ENCODE results near the gene EPN2.
"Not testable (repeated sequence)": the region's sequence is repeated elsewhere in the genome, so short reads cannot be mapped to it uniquely, and the experiment has no call there.

The EPN2 gene

GRCh38 chr17:19219384-19219783, 17.8 kb upstream of the EPN2 start:
- not testable (repeated sequence) for H3K9me3 ChIP-seq (replicated peaks; ENCODE audit: low read length); H3K9ac ChIP-seq (ENCODE audit: low read depth, low read length); H3K36me3 ChIP-seq (ENCODE audit: insufficient read depth, low read length); H3K27me3 ChIP-seq (ENCODE audit: control insufficient read depth, insufficient read depth, low read length); H3K4me2 ChIP-seq (ENCODE audit: low read length); H3K4me3 ChIP-seq (ENCODE audit: low read length); H3K4me1 ChIP-seq (ENCODE audit: control insufficient read depth, insufficient read depth, low read length)

- H3K4me2 ChIP-seq (ENCODE audit: low read length); H3K4me3 ChIP-seq (ENCODE audit: low read length); H3K36me3 ChIP-seq (ENCODE audit: insufficient read depth, low read length); H3K27me3 ChIP-seq (ENCODE audit: control insufficient read depth, insufficient read depth, low read length); H3K4me1 ChIP-seq (ENCODE audit: control insufficient read depth, insufficient read depth, low read length); H3K9ac ChIP-seq (ENCODE audit: low read depth, low read length); H3K9me3 ChIP-seq (replicated peaks; ENCODE audit: low read length): not testable (repeated sequence)
These were observed 17.0 kb upstream of the EPN2 start for GRCh38 chr17:19220195-19220594.

GRCh38 chr17:19226610-19227588, 10.3 kb upstream of the EPN2 start:
- not testable (repeated sequence) for H3K4me3 ChIP-seq (ENCODE audit: low read length); H3K4me2 ChIP-seq (ENCODE audit: low read length); H3K4me1 ChIP-seq (ENCODE audit: control insufficient read depth, insufficient read depth, low read length); H3K36me3 ChIP-seq (ENCODE audit: insufficient read depth, low read length); H3K9ac ChIP-seq (ENCODE audit: low read depth, low read length); H3K27me3 ChIP-seq (ENCODE audit: control insufficient read depth, insufficient read depth, low read length); H3K9me3 ChIP-seq (replicated peaks; ENCODE audit: low read length)

GRCh38 chr17:19234676-19235075, 2.5 kb upstream of the EPN2 start:
- H3K27me3 ChIP-seq (ENCODE audit: control insufficient read depth, insufficient read depth, low read length); H3K36me3 ChIP-seq (ENCODE audit: insufficient read depth, low read length); H3K4me3 ChIP-seq (ENCODE audit: low read length); H3K9ac ChIP-seq (ENCODE audit: low read depth, low read length); H3K9me3 ChIP-seq (replicated peaks; ENCODE audit: low read length); H3K4me2 ChIP-seq (ENCODE audit: low read length): not testable (repeated sequence)
- H3K4me1 ChIP-seq (ENCODE audit: control insufficient read depth, insufficient read depth, low read length), result peaks cover 11% of the 10 kb centered on the region

- not testable (repeated sequence) for H3K4me3 ChIP-seq (ENCODE audit: low read length); H3K36me3 ChIP-seq (ENCODE audit: insufficient read depth, low read length); H3K4me2 ChIP-seq (ENCODE audit: low read length); H3K27me3 ChIP-seq (ENCODE audit: control insufficient read depth, insufficient read depth, low read length); H3K9me3 ChIP-seq (replicated peaks; ENCODE audit: low read length)
- Histone ChIP-seq H3K4me1 (ENCODE audit: control insufficient read depth, insufficient read depth, low read length) (peaks cover 12% of the 10 kb centered on the region), H3K9ac (ENCODE audit: low read depth, low read length) (peak overlapping the region; percentile 93)
These were observed 621 bp upstream of the EPN2 start for GRCh38 chr17:19236351-19237138.

GRCh38 chr17:19237389-19238166, 412 bp downstream of the EPN2 start:
- H3K9me3 ChIP-seq (replicated peaks; ENCODE audit: low read length), result no peaks in the 10 kb centered on the region
- H3K36me3 ChIP-seq (ENCODE audit: insufficient read depth, low read length), result peaks cover 7% of the 10 kb centered on the region
- peak overlapping the region; percentile 96 for H3K4me2 ChIP-seq (ENCODE audit: low read length)
- H3K9ac ChIP-seq (ENCODE audit: low read depth, low read length), result peak overlapping the region; percentile 93
- peak overlapping the region; percentile 98 for H3K4me3 ChIP-seq (ENCODE audit: low read length)
- H3K4me1 ChIP-seq (ENCODE audit: control insufficient read depth, insufficient read depth, low read length), result peaks cover 12% of the 10 kb centered on the region
- H3K27me3 ChIP-seq (ENCODE audit: control insufficient read depth, insufficient read depth, low read length), result no peaks in the 10 kb centered on the region

- H3K4me3 ChIP-seq (ENCODE audit: low read length), result peak overlapping the region; percentile 98
- peak overlapping the region; percentile 93 for H3K9ac ChIP-seq (ENCODE audit: low read depth, low read length)
- H3K36me3 ChIP-seq (ENCODE audit: insufficient read depth, low read length), result peaks cover 7% of the 10 kb centered on the region
- no peaks in the 10 kb centered on the region for H3K27me3 ChIP-seq (ENCODE audit: control insufficient read depth, insufficient read depth, low read length)
- H3K9me3 ChIP-seq (replicated peaks; ENCODE audit: low read length), result no peaks in the 10 kb centered on the region
- peak overlapping the region; percentile 96 for H3K4me2 ChIP-seq (ENCODE audit: low read length)
- H3K4me1 ChIP-seq (ENCODE audit: control insufficient read depth, insufficient read depth, low read length), result peaks cover 12% of the 10 kb centered on the region
These were observed 970 bp downstream of the EPN2 start for GRCh38 chr17:19238167-19238505.

GRCh38 chr17:19239544-19239943, 2.4 kb downstream of the EPN2 start:
- no peak overlapping the region for H3K9ac ChIP-seq (ENCODE audit: low read depth, low read length)
- H3K9me3 ChIP-seq (replicated peaks; ENCODE audit: low read length), result no peaks in the 10 kb centered on the region
- H3K36me3 ChIP-seq (ENCODE audit: insufficient read depth, low read length), result peaks cover 12% of the 10 kb centered on the region
- no peaks in the 10 kb centered on the region for H3K27me3 ChIP-seq (ENCODE audit: control insufficient read depth, insufficient read depth, low read length)
- no peak overlapping the region for H3K4me3 ChIP-seq (ENCODE audit: low read length)
- H3K4me2 ChIP-seq (ENCODE audit: low read length), result peak overlapping the region; percentile 96
- peaks cover 12% of the 10 kb centered on the region for H3K4me1 ChIP-seq (ENCODE audit: control insufficient read depth, insufficient read depth, low read length)

- H3K27me3 ChIP-seq (ENCODE audit: control insufficient read depth, insufficient read depth, low read length), result no peaks in the 10 kb centered on the region
- no peak overlapping the region for H3K4me2 ChIP-seq (ENCODE audit: low read length)
- H3K4me3 ChIP-seq (ENCODE audit: low read length), result no peak overlapping the region
- no peaks in the 10 kb centered on the region for H3K9me3 ChIP-seq (replicated peaks; ENCODE audit: low read length)
- no peak overlapping the region for H3K9ac ChIP-seq (ENCODE audit: low read depth, low read length)
- H3K4me1 ChIP-seq (ENCODE audit: control insufficient read depth, insufficient read depth, low read length), result peaks cover 12% of the 10 kb centered on the region
- H3K36me3 ChIP-seq (ENCODE audit: insufficient read depth, low read length), result peaks cover 12% of the 10 kb centered on the region
These were observed 5.2 kb downstream of the EPN2 start for GRCh38 chr17:19242323-19242722.

GRCh38 chr17:19242926-19243325, 5.8 kb downstream of the EPN2 start:
- H3K4me2 ChIP-seq (ENCODE audit: low read length), result no peak overlapping the region
- H3K4me1 ChIP-seq (ENCODE audit: control insufficient read depth, insufficient read depth, low read length), result peaks cover 18% of the 10 kb centered on the region
- H3K9ac ChIP-seq (ENCODE audit: low read depth, low read length), result no peak overlapping the region
- H3K27me3 ChIP-seq (ENCODE audit: control insufficient read depth, insufficient read depth, low read length), result no peaks in the 10 kb centered on the region
- H3K9me3 ChIP-seq (replicated peaks; ENCODE audit: low read length), result no peaks in the 10 kb centered on the region
- H3K4me3 ChIP-seq (ENCODE audit: low read length), result no peak overlapping the region
- H3K36me3 ChIP-seq (ENCODE audit: insufficient read depth, low read length), result peaks cover 12% of the 10 kb centered on the region

GRCh38 chr17:19243838-19244237, 6.7 kb downstream of the EPN2 start:
- Histone ChIP-seq H3K9ac (ENCODE audit: low read depth, low read length) (no peak overlapping the region), H3K27me3 (ENCODE audit: control insufficient read depth, insufficient read depth, low read length) (no peaks in the 10 kb centered on the region), H3K36me3 (ENCODE audit: insufficient read depth, low read length) (peaks cover 12% of the 10 kb centered on the region), H3K9me3 (replicated peaks; ENCODE audit: low read length) (no peaks in the 10 kb centered on the region), H3K4me2 (ENCODE audit: low read length) (no peak overlapping the region), H3K4me1 (ENCODE audit: control insufficient read depth, insufficient read depth, low read length) (peaks cover 21% of the 10 kb centered on the region), H3K4me3 (ENCODE audit: low read length) (no peak overlapping the region)

Data from skeletal muscle satellite cell (primary cell).